Measurements from ENCODE around the gene AGAP6.
"Not testable (repeated sequence)": the region's sequence is repeated elsewhere in the genome, so short reads cannot be mapped to it uniquely, and the experiment has no call there.

GRCh38 chr10:50017646-50018045 is 29.4 kb downstream of the AGAP6 start:
- not testable (repeated sequence) for TF ChIP-seq CTCF (conservative IDR thresholded peaks at IDR 0.05; ENCODE audit: low read depth in 2 of 2); POLR2AphosphoS5 (IDR thresholded peaks at IDR 0.05; ENCODE audit: low read depth); EZH2 (IDR thresholded peaks at IDR 0.05; ENCODE audit: low read depth, unreplicated experiment); ETS1 (IDR thresholded peaks at IDR 0.05); ZNF331 (CRISPR knock-in tag; IDR thresholded peaks at IDR 0.05; ENCODE audit: low read depth); JUNB (IDR thresholded peaks at IDR 0.05; ENCODE audit: unreplicated experiment)
